Transverse colon (tissue), 4 donors: ENCODE results near the gene ATG12. TPM values are rescaled to one million over a fixed set of nuclear protein-coding genes. Genes with fewer than 3 reads are reported as not detected.
"Not testable (repeated sequence)": the region's sequence is repeated elsewhere in the genome, so short reads cannot be mapped to it uniquely, and the experiment has no call there.

Experiments used
- DNase-seq: peaks from one replicate; pipeline ENCODE4 v3.0.0-alpha.2; 2019
- H3K27ac ChIP-seq, 4 donors: fragments of 200-600 bp; sonication (generic); 2 replicates each; pipeline ENCODE4 v1.5.1; 2016 to 2018; ENCODE audit warnings: inconsistent platforms in 4 of 4
- H3K27me3 ChIP-seq: fragments of 200-600 bp; sonication (generic); 2 replicates; pipeline ENCODE4 v1.5.1; 2017; ENCODE audit warnings: inconsistent platforms
- H3K36me3 ChIP-seq, 4 donors: fragments of 200-600 bp; sonication (generic); 2 replicates each; pipeline ENCODE4 v1.5.1; 2017 to 2019; ENCODE audit warnings: inconsistent platforms in 4 of 4
- H3K4me1 ChIP-seq, 4 donors: fragments of 200-600 bp; sonication (generic); 2 replicates each; pipeline ENCODE4 v1.5.1; 2017 to 2020; ENCODE audit warnings: inconsistent platforms in 4 of 4
- H3K4me3 ChIP-seq, 4 donors: fragments of 200-600 bp; sonication (generic); 1 replicate in 1 of 4; 2 replicates in 3 of 4; pipeline versions ENCODE4 v1.5.1 to v1.6.1; 2017 to 2019; ENCODE audit warnings: inconsistent platforms in 4 of 4
- H3K9me3 ChIP-seq, 2 donors: fragments of 200-600 bp; sonication (generic); 2 replicates each; pipeline ENCODE4 v1.5.1; 2017 to 2019; ENCODE audit warnings: inconsistent platforms in 2 of 2
- EP300 ChIP-seq: sonication (generic); formaldehyde crosslinking; IDR thresholded peaks from one replicate; pipeline ENCODE4 v1.6.1; 2017; ENCODE audit warnings: antibody characterized with exemption, low read depth
- POLR2A ChIP-seq: fragments of 450-650 bp; IDR thresholded peaks from one replicate; pipeline ENCODE4 v1.6.1; 2016; ENCODE audit warnings: antibody characterized with exemption, mild to moderate bottlenecking, moderate library complexity
- POLR2AphosphoS5 ChIP-seq, 3 donors: sonication (generic); formaldehyde crosslinking; IDR thresholded peaks; one replicate each; pipeline ENCODE4 v1.6.1; 2016; ENCODE audit warnings: antibody characterized with exemption in 3 of 3
- WGBS, 2 donors: methylation state at CpG; one replicate each; pipeline ENCODE4 v1.1.5; 2018; ENCODE audit warnings: low coverage in 1 of 2; 5-methylcytosine and 5-hydroxymethylcytosine counted together
- in situ Hi-C, 4 donors: fragments of 200-750 bp; cut with MboI; loops; one replicate each; pipeline versions ENCODE4 v1.15.0 to v1.15.1; 2017; ENCODE audit warnings: low sequenced_read_pairs in 3 of 4, low pct_ligation_motif_present in 1 of 4, low pct_unique_long_range_greater_than_20kb in 1 of 4
- intact Hi-C: fragments of 100-400 bp; cut with DNase I; formaldehyde crosslinking; loops from one replicate; pipeline ENCODE4 v1.15.1; 2023; ENCODE audit warnings: low total_unique reads
- total RNA-seq, 4 donors: library from RNA; depleted of rRNA; stranded (reverse); fragments of >200 nt; gene quantifications; one replicate each; pipeline ENCODE4 v1.1.0, GENCODE V29; 2016
- TF ChIP-seq, protein P1 (sequence below), 5 experiments: fragments of 200-600 bp in 3 of 5; fragments of 450-650 bp in 2 of 5; sonication (generic) in 3 of 5; IDR thresholded peaks; 1 replicate in 2 of 5; 2 replicates in 3 of 5; pipeline ENCODE4 v1.5.1; 2016 to 2017; ENCODE audit warnings: antibody characterized with exemption in 5 of 5, inconsistent platforms in 3 of 5, mild to moderate bottlenecking in 2 of 5, moderate library complexity in 1 of 5

The ATG12 gene
- total RNA-seq, 4 donors from 2014 or later: 18.7 to 51.3 (median 31.4) TPM

DNA sequence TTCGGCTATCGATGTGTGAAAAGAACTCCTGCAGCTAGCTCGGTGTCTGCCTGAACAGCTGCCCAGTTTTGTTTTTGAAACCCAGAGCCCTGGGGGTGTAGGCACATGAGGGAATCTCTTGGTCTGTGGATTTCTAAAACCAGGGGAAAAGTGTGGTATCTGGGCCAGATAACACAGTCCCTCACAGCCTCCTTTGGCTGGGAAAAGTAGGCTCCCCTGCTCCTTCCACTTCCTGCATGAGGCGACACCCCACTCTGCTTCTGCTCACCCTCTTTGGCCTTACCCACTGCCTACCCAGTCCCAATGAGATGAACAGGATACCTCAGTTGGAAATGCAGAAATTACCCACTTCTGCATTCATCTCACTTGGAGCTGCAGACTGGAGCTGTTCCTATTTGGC, 15.4 kb downstream of the ATG12 start:
- no peak for DNase-seq
- in situ Hi-C loops (loop anchor here in 3 of 4 donors (25.0 kb wide), 2 partner anchors 236 to 514 kb away; no protein-coding TSS in a partner anchor), intact Hi-C loops (no loop called here)
- no peak overlapping the region for H3K4me3 ChIP-seq
- no peaks in the 10 kb centered on the region for H3K9me3 ChIP-seq
- no peak for TF ChIP-seq EP300
- TF ChIP-seq, protein P1, sequence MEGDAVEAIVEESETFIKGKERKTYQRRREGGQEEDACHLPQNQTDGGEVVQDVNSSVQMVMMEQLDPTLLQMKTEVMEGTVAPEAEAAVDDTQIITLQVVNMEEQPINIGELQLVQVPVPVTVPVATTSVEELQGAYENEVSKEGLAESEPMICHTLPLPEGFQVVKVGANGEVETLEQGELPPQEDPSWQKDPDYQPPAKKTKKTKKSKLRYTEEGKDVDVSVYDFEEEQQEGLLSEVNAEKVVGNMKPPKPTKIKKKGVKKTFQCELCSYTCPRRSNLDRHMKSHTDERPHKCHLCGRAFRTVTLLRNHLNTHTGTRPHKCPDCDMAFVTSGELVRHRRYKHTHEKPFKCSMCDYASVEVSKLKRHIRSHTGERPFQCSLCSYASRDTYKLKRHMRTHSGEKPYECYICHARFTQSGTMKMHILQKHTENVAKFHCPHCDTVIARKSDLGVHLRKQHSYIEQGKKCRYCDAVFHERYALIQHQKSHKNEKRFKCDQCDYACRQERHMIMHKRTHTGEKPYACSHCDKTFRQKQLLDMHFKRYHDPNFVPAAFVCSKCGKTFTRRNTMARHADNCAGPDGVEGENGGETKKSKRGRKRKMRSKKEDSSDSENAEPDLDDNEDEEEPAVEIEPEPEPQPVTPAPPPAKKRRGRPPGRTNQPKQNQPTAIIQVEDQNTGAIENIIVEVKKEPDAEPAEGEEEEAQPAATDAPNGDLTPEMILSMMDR (IDR thresholded peaks at IDR 0.05): no peak
- TF ChIP-seq POLR2AphosphoS5 (IDR thresholded peaks at IDR 0.05): no peak
- no peak for TF ChIP-seq POLR2A
- H3K27ac ChIP-seq: no peak overlapping the region
- H3K4me1 ChIP-seq: peaks cover 0 to 7% (median 2%) of the 10 kb centered on the region in 4 donors
- H3K27me3 ChIP-seq: no peaks in the 10 kb centered on the region
- peaks cover 0 to 29% (median 4%) of the 10 kb centered on the region in 4 donors for H3K36me3 ChIP-seq
- WGBS, 2 donors: 94% methylated on average over 2 to 4 of the region's 4 CpGs

DNA sequence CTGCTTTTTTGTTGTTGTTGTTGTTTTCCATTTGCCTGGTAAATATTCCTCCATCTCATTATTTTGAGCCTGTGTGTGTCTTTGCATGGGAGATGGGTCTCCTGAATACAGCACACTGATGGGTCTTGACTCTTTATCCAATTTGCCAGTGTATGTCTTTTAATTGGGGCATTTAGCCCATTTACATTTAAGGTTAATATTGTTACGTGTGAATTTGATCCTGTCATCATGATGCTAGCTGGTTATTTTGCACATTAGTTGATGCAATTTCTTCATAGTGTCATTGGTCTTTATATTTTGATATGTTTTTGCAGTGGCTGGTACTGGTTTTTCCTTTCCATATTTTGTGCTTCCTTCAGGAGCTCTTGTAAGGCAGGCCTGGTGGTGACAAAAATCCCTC, 16.4 kb downstream of the ATG12 start:
- H3K4me1 ChIP-seq, H3K4me3 ChIP-seq, H3K27me3 ChIP-seq, H3K27ac ChIP-seq, H3K9me3 ChIP-seq, intact Hi-C loops, DNase-seq: not testable (repeated sequence)
- H3K36me3 ChIP-seq: peaks cover 0 to 20% (median 2%) of the 10 kb centered on the region in 4 donors
- 92% methylated on average over 1 of the region's 1 CpG; no CpG with 5 or more reads in 1 of the 2 donors for WGBS, 2 donors
- in situ Hi-C loops: loop anchor here in 3 of 4 donors (25.0 kb wide), 2 partner anchors 237 to 513 kb away; no protein-coding TSS in a partner anchor

DNA sequence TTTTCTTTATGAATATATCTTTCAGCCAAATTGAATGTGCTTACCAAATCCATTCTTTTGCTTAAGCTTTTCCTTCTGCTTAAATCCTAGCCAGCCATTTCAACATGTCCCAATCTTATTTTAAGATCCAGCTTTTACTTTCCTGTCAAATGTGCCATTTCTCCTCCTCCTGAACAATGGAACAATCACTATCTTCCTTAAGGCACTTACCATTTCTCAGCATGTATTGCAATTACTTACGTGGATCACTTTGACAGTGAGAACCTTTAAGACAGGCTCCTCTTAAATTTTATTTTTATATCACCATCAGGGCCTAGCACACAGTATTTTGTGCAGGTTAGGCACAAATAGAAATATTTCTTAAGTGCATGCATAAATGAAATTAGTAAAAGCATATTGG, 20.5 kb downstream of the ATG12 start:
- Histone ChIP-seq H3K27me3 (peaks cover 42% of the 10 kb centered on the region), H3K4me1 (peaks cover 0 to 10% (median 4%) of the 10 kb centered on the region in 4 donors), H3K4me3 (no peak overlapping the region), H3K9me3 (no peaks in the 10 kb centered on the region), H3K36me3 (no peaks in the 10 kb centered on the region), H3K27ac (no peak overlapping the region)
- no peak for TF ChIP-seq EP300
- no peak for TF ChIP-seq POLR2A
- TF ChIP-seq POLR2AphosphoS5 (IDR thresholded peaks at IDR 0.05): no peak
- TF ChIP-seq, protein P1 (IDR thresholded peaks at IDR 0.05): no peak
- no peak for DNase-seq
- intact Hi-C loops (no loop called here), in situ Hi-C loops (no loop called here)
- WGBS, 2 donors: 73 to 86% methylated on average over 1 of the region's 1 CpG

DNA sequence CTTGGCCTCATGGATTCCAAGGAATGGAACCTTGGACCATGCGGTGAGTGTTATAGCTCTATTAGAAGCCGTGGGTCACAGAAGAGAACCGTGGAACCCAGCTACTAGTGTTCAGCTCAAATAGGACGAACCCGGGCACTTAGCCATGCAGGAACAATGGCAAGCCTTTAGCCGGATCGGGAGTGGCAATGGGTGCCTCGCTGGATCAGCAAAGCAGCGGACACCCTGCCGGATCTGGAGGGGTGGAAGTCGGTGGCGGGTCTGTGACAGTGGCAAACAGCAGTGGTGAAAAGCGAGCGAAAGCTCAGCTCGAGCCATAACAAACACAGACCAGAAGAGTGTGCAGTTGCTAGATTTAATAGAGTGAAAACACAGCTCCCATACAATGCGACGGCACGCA, 22.5 kb downstream of the ATG12 start:
- no peak for DNase-seq
- H3K27me3 ChIP-seq: peaks cover 62% of the 10 kb centered on the region
- intact Hi-C loops (no loop called here), in situ Hi-C loops (no loop called here)
- no peaks in the 10 kb centered on the region for H3K9me3 ChIP-seq
- TF ChIP-seq POLR2A (no peak), EP300 (no peak), POLR2AphosphoS5 (IDR thresholded peaks at IDR 0.05) (no peak)
- TF ChIP-seq, protein P1 (IDR thresholded peaks at IDR 0.05): no peak
- H3K4me3 ChIP-seq: no peak overlapping the region
- WGBS, 2 donors: 81 to 90% methylated on average over 8 to 18 of the region's 18 CpGs
- H3K4me1 ChIP-seq: peaks cover 0 to 16% (median 7%) of the 10 kb centered on the region in 4 donors
- no peaks in the 10 kb centered on the region for H3K36me3 ChIP-seq
- H3K27ac ChIP-seq: no peak overlapping the region

DNA sequence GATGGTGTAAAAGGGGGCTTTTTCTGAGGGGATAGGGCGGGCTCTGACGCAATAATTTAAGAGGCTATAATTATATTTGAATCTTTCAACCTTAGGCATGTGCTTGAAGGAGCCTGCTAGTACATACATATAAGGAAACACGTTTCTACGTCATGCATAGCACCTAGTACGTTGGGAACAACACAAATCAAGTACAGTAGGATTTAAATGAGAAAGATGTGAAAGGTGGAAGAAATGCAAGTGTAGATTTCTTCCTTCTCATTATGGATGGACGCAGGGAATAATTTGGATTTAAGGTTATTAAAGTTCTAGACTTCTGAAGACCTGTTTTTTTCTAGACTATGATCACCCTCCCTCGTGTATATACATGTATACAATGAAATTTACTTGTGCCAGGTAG, 24.0 kb downstream of the ATG12 start:
- 78 to 85% methylated on average over 7 of the region's 7 CpGs for WGBS, 2 donors
- H3K36me3 ChIP-seq: no peaks in the 10 kb centered on the region
- no peak overlapping the region for H3K27ac ChIP-seq
- in situ Hi-C loops: no loop called here
- no peak for DNase-seq
- TF ChIP-seq POLR2AphosphoS5 (IDR thresholded peaks at IDR 0.05) (no peak), POLR2A (no peak), EP300 (no peak)
- TF ChIP-seq, protein P1 (IDR thresholded peaks at IDR 0.05): no peak
- intact Hi-C loops: no loop called here
- peaks cover 0 to 16% (median 7%) of the 10 kb centered on the region in 4 donors for H3K4me1 ChIP-seq
- H3K27me3 ChIP-seq: peaks cover 77% of the 10 kb centered on the region
- no peak overlapping the region for H3K4me3 ChIP-seq
- H3K9me3 ChIP-seq: no peaks in the 10 kb centered on the region
